ENCODE data around the gene PRDM5. TPM values are rescaled to one million over a fixed set of nuclear protein-coding genes. Genes with fewer than 3 reads are reported as not detected.

The PRDM5 gene
- total and polyA plus RNA-seq, 9 of the 15 experiments (the other 6 are each of a cell fraction or from before 2014, with no cell fraction given): not detected

DNA sequence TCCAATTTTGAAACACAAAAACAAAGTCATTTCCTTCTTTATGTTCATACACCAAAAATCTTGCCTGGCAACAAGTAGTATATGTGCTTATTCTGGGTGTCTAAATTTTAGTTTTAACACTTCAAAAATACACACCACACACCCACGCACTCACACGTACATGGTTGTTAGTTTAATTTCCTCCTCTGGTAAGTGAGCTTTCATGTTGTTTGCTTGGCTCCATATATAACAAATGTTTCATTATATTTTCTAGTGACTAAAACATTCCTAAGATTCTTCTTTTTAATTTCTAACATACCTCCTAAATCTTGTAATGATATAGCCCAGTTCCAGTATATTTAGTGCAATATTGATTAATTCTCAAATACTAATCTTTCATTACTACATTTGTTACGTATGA is 80.9 kb downstream of the PRDM5 start:
- intact Hi-C loops (cut with micrococcal nuclease): no loop called here
- POLR2A ChIA-PET: no interaction called here

More for the DNA sequence above, 80.9 kb downstream of the PRDM5 start:
- TF ChIP-seq ZC3H4 (CRISPR knock-in tag; IDR thresholded peaks at IDR 0.05; ENCODE audit: borderline replicate concordance) (no peak), SOX6 (IDR thresholded peaks at IDR 0.05) (no peak), ZNF347 (CRISPR knock-in tag; IDR thresholded peaks at IDR 0.05; ENCODE audit: low read depth) (no peak), TCFL5 (CRISPR knock-in tag; conservative IDR thresholded peaks at IDR 0.05) (no peak), ARHGAP35 (IDR thresholded peaks at IDR 0.05; ENCODE audit: partially characterized antibody) (no peak), POLR2H (tag; IDR thresholded peaks at IDR 0.05; ENCODE audit: low read depth) (no peak), GATAD2B (IDR thresholded peaks at IDR 0.05; ENCODE audit: borderline replicate concordance) (no peak), CHD1 (IDR thresholded peaks at IDR 0.05; ENCODE audit: low read length) (no peak)
- TF ChIP-seq, protein P1, sequence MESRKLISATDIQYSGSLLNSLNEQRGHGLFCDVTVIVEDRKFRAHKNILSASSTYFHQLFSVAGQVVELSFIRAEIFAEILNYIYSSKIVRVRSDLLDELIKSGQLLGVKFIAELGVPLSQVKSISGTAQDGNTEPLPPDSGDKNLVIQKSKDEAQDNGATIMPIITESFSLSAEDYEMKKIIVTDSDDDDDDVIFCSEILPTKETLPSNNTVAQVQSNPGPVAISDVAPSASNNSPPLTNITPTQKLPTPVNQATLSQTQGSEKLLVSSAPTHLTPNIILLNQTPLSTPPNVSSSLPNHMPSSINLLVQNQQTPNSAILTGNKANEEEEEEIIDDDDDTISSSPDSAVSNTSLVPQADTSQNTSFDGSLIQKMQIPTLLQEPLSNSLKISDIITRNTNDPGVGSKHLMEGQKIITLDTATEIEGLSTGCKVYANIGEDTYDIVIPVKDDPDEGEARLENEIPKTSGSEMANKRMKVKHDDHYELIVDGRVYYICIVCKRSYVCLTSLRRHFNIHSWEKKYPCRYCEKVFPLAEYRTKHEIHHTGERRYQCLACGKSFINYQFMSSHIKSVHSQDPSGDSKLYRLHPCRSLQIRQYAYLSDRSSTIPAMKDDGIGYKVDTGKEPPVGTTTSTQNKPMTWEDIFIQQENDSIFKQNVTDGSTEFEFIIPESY (CRISPR knock-in tag; IDR thresholded peaks at IDR 0.05): no peak
- TF ChIP-seq, protein P2, sequence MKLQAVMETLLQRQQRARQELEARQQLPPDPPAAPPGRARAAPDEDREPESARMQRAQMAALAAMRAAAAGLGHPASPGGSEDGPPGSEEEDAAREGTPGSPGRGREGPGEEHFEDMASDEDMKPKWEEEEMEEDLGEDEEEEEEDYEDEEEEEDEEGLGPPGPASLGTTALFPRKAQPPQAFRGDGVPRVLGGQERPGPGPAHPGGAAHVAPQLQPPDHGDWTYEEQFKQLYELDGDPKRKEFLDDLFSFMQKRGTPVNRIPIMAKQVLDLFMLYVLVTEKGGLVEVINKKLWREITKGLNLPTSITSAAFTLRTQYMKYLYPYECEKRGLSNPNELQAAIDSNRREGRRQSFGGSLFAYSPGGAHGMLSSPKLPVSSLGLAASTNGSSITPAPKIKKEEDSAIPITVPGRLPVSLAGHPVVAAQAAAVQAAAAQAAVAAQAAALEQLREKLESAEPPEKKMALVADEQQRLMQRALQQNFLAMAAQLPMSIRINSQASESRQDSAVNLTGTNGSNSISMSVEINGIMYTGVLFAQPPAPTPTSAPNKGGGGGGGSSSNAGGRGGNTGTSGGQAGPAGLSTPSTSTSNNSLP (IDR thresholded peaks at IDR 0.05; ENCODE audit: borderline replicate concordance, low read depth, low read length): no peak
- TF ChIP-seq, protein P3, sequence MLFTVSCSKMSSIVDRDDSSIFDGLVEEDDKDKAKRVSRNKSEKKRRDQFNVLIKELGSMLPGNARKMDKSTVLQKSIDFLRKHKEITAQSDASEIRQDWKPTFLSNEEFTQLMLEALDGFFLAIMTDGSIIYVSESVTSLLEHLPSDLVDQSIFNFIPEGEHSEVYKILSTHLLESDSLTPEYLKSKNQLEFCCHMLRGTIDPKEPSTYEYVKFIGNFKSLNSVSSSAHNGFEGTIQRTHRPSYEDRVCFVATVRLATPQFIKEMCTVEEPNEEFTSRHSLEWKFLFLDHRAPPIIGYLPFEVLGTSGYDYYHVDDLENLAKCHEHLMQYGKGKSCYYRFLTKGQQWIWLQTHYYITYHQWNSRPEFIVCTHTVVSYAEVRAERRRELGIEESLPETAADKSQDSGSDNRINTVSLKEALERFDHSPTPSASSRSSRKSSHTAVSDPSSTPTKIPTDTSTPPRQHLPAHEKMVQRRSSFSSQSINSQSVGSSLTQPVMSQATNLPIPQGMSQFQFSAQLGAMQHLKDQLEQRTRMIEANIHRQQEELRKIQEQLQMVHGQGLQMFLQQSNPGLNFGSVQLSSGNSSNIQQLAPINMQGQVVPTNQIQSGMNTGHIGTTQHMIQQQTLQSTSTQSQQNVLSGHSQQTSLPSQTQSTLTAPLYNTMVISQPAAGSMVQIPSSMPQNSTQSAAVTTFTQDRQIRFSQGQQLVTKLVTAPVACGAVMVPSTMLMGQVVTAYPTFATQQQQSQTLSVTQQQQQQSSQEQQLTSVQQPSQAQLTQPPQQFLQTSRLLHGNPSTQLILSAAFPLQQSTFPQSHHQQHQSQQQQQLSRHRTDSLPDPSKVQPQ (CRISPR knock-in tag; IDR thresholded peaks at IDR 0.05; ENCODE audit: borderline replicate concordance): no peak
- TF ChIP-seq, protein P4, sequence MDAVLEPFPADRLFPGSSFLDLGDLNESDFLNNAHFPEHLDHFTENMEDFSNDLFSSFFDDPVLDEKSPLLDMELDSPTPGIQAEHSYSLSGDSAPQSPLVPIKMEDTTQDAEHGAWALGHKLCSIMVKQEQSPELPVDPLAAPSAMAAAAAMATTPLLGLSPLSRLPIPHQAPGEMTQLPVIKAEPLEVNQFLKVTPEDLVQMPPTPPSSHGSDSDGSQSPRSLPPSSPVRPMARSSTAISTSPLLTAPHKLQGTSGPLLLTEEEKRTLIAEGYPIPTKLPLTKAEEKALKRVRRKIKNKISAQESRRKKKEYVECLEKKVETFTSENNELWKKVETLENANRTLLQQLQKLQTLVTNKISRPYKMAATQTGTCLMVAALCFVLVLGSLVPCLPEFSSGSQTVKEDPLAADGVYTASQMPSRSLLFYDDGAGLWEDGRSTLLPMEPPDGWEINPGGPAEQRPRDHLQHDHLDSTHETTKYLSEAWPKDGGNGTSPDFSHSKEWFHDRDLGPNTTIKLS (IDR thresholded peaks at IDR 0.05; ENCODE audit: borderline replicate concordance, low read depth): no peak
- CTCF ChIA-PET (ENCODE audit: low intra/inter-chr PET ratio): no interaction called here
- no peaks in the 10 kb centered on the region for H3K9me3 ChIP-seq (replicated peaks; ENCODE audit: control insufficient read depth, insufficient read depth, low read depth, low read length)
- no peaks in the 10 kb centered on the region for H3K27me3 ChIP-seq (ENCODE audit: control insufficient read depth in 2 of 2, insufficient read depth in 2 of 2, low read length in 2 of 2)
- no peak overlapping the region for H3K27ac ChIP-seq (ENCODE audit: extremely low read depth, low read depth, low read length)
- no peaks in the 10 kb centered on the region for H3K36me3 ChIP-seq (ENCODE audit: control insufficient read depth, insufficient read depth, low read length)
- no peak overlapping the region for H3K9ac ChIP-seq (ENCODE audit: insufficient read depth in 1 of 2, low read depth in 2 of 2, low read length in 2 of 2)
- no peaks in the 10 kb centered on the region for H3K4me1 ChIP-seq (replicated peaks in 1 of 2; ENCODE audit: control insufficient read depth in 2 of 2, insufficient read depth in 2 of 2, low read length in 2 of 2)
- H4K20me1 ChIP-seq (replicated peaks; ENCODE audit: control insufficient read depth, insufficient read depth, low read length): no peaks in the 10 kb centered on the region
- FAIRE-seq (no peak), ATAC-seq (no peak), DNase-seq (ENCODE audit: extremely low read depth in 1 of 4, low spot score in 3 of 4) (no peak)
- no peak overlapping the region for H3K4me3 ChIP-seq
- H3K9me1 ChIP-seq (ENCODE audit: control insufficient read depth, insufficient read depth, low read length): no peaks in the 10 kb centered on the region
- in situ Hi-C loops (cut with MboI): no loop called here
- BruUV-seq (replicated peaks): no TSS peak
- no peak overlapping the region for H3K4me2 ChIP-seq (ENCODE audit: insufficient read depth, low read length)
- no peaks in the 10 kb centered on the region for H3K79me2 ChIP-seq (ENCODE audit: control insufficient read depth, insufficient read depth, low read length)
- WGBS (ENCODE audit: insufficient coverage, low coverage, missing lambda C conversion rate): 0% methylated on average over 3 of the region's 3 CpGs
- no peak overlapping the region for H2AFZ ChIP-seq (ENCODE audit: low read depth, low read length)
